Thoracic aorta (tissue), 2 donors: ENCODE measurements around the gene BLNK. TPM values are rescaled to one million over a fixed set of nuclear protein-coding genes. Genes with fewer than 3 reads are reported as not detected.

Experiments used
- ATAC-seq: fragments of 150-250 bp; one replicate; pipeline ENCODE4 v1.8.0; 2017; ENCODE audit warnings: low read depth; ENCODE audit not compliant: insufficient number of reproducible peaks, low FRiP score
- DNase-seq: peaks from one replicate; pipeline ENCODE4 v3.0.0-alpha.2; 2020; ENCODE audit warnings: low spot score
- H3K27ac ChIP-seq, 2 donors: fragments of 200-600 bp; sonication (generic); 1 replicate in 1 of 2; 2 replicates in 1 of 2; pipeline ENCODE4 v1.5.1; 2016; ENCODE audit warnings: mild to moderate bottlenecking in 2 of 2, moderate library complexity in 2 of 2
- H3K27me3 ChIP-seq: fragments of 200-600 bp; sonication (generic); replicated peaks from 2 replicates; pipeline ENCODE4 v1.6.0; 2016; ENCODE audit warnings: mild to moderate bottlenecking; ENCODE audit not compliant: insufficient read depth
- H3K36me3 ChIP-seq: fragments of 200-600 bp; sonication (generic); one replicate; pipeline ENCODE4 v1.5.1; 2016
- H3K4me1 ChIP-seq, 2 donors: fragments of 200-600 bp; sonication (generic); 1 replicate in 1 of 2; 2 replicates in 1 of 2; pipeline versions ENCODE4 v1.5.1 to v1.6.0; 2016; ENCODE audit warnings: low read depth in 2 of 2, mild to moderate bottlenecking in 1 of 2; ENCODE audit not compliant: control insufficient read depth in 1 of 2
- H3K4me3 ChIP-seq: fragments of 200-600 bp; sonication (generic); 2 replicates; pipeline ENCODE4 v1.5.1; 2016; ENCODE audit warnings: mild to moderate bottlenecking
- H3K9me3 ChIP-seq: fragments of 200-600 bp; sonication (generic); 2 replicates; pipeline ENCODE4 v1.5.1; 2016
- CTCF ChIP-seq: fragments of 200-600 bp; sonication (generic); IDR thresholded peaks from one replicate; pipeline ENCODE4 v1.5.1; 2019; ENCODE audit warnings: antibody characterized with exemption
- total RNA-seq, 2 donors: library from RNA; depleted of rRNA; stranded (reverse); fragments of >200 nt; gene quantifications; one replicate each; pipeline versions ENCODE4 v1.1.0 to v1.2.3, GENCODE V29; 2016

Gene BLNK
- total RNA-seq, 2 donors from 2014 or later = 1.3 to 6.9 TPM

GRCh38 chr10:96170230-96170629 lies 101.1 kb downstream of the BLNK start:
- H3K9me3 ChIP-seq = peaks cover 29% of the 10 kb centered on the region
- H3K4me1 ChIP-seq = no peaks in the 10 kb centered on the region
- no peaks in the 10 kb centered on the region for H3K36me3 ChIP-seq
- no peak overlapping the region for H3K27ac ChIP-seq
- DNase-seq (no peak), ATAC-seq (no peak)
- no peak overlapping the region for H3K4me3 ChIP-seq
- no peak for TF ChIP-seq CTCF
- H3K27me3 ChIP-seq = no peaks in the 10 kb centered on the region

GRCh38 chr10:96168546-96168945 lies 102.8 kb downstream of the BLNK start:
- H3K36me3 ChIP-seq = no peaks in the 10 kb centered on the region
- peaks cover 29% of the 10 kb centered on the region for H3K9me3 ChIP-seq
- TF ChIP-seq CTCF = no peak
- no peaks in the 10 kb centered on the region for H3K4me1 ChIP-seq
- H3K27ac ChIP-seq = no peak overlapping the region
- no peak for ATAC-seq
- no peak overlapping the region for H3K4me3 ChIP-seq
- H3K27me3 ChIP-seq = no peaks in the 10 kb centered on the region
- no peak for DNase-seq

GRCh38 chr10:96165726-96166125 lies 105.6 kb downstream of the BLNK start:
- TF ChIP-seq CTCF = no peak
- ATAC-seq (no peak), DNase-seq (no peak)
- Histone ChIP-seq H3K9me3 (peaks cover 24% of the 10 kb centered on the region), H3K27me3 (no peaks in the 10 kb centered on the region), H3K4me1 (no peaks in the 10 kb centered on the region), H3K27ac (no peak overlapping the region), H3K4me3 (no peak overlapping the region), H3K36me3 (no peaks in the 10 kb centered on the region)

- no peak for TF ChIP-seq CTCF
- Histone ChIP-seq H3K9me3 (no peaks in the 10 kb centered on the region), H3K4me1 (no peaks in the 10 kb centered on the region), H3K36me3 (peaks cover 45% of the 10 kb centered on the region), H3K27me3 (no peaks in the 10 kb centered on the region), H3K27ac (no peak overlapping the region), H3K4me3 (no peak overlapping the region)
- DNase-seq = no peak
- ATAC-seq = no peak
These were observed 118.3 kb downstream of the BLNK start for GRCh38 chr10:96153070-96153469.

GRCh38 chr10:96152437-96152836 lies 118.9 kb downstream of the BLNK start:
- Histone ChIP-seq H3K27ac (no peak overlapping the region), H3K4me3 (no peak overlapping the region), H3K27me3 (no peaks in the 10 kb centered on the region), H3K4me1 (no peaks in the 10 kb centered on the region), H3K9me3 (no peaks in the 10 kb centered on the region), H3K36me3 (peaks cover 47% of the 10 kb centered on the region)
- ATAC-seq = no peak
- DNase-seq = no peak
- no peak for TF ChIP-seq CTCF

Other genes with a start within 250 kb of the BLNK start
- 1 to 10 TPM; 6.5 to 8.8 TPM for gene CCNJ, start 228.0 kb downstream of the BLNK start, total RNA-seq
- gene ZNF518A, start 141.3 kb downstream of the BLNK start, total RNA-seq = 10 to 100 TPM; 13.9 to 31.6 TPM
- not detected for gene DNTT, start 32.9 kb upstream of the BLNK start, total RNA-seq
- gene OPALIN, start 87.4 kb upstream of the BLNK start, total RNA-seq = not detected
- not detected for gene TLL2, start 242.4 kb upstream of the BLNK start, total RNA-seq